Pons (tissue), 1 donor: ENCODE measurements around the gene GNAO1.
A peak's percentile ranks its signal among the peaks of the same experiment; 100 is the strongest.

Experiments used
- DNase-seq: peaks from one replicate; pipeline ENCODE4 v3.0.0-alpha.2; 2016; ENCODE audit warnings: low spot score

GNAO1 gene

DNA sequence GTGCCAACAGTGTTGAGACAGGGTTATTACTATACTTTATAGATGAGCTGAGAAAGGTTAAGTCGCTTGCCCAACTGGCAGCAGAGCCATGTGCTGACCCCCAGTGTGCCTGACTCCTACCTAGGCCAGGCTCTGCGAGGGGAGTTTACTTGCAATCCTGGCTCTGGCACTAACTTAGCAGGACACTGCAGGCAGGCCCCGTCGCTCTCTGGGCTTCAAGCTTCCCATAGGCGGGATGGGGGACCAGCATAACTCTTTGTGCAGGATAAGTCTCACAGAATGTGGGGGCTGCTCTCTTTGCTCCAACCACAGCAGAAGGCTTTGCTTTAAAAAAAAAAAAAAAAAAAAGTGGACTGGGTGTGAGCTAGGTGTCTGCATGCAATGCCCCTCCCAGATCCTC is 102.7 kb downstream of the GNAO1 start:
- no peak for DNase-seq

DNA sequence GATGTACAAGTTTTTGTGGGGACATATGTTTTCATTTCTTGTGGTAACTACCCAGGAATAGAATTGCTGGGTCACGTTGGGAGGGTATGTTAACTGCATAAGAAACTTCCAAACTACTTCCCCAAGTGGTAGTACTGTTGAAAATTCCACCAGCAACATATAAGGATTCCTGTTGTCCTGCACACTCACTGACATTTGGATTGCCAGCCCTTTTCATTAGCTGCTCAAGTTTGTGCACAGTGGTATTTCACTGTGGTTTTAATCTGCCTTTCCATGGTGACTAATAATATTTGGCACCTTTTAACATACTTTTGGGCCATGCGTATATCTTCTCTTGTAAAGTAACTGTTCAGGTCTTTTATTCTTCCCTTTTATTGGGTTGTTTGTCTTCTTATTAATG is 103.3 kb downstream of the GNAO1 start:
- no peak for DNase-seq

- no peak for DNase-seq
These were observed 103.9 kb downstream of the GNAO1 start for GRCh38 chr16:56295059-56295665.

- DNase-seq: peak; percentile 59
These were observed 104.6 kb downstream of the GNAO1 start for GRCh38 chr16:56295739-56296527.

DNA sequence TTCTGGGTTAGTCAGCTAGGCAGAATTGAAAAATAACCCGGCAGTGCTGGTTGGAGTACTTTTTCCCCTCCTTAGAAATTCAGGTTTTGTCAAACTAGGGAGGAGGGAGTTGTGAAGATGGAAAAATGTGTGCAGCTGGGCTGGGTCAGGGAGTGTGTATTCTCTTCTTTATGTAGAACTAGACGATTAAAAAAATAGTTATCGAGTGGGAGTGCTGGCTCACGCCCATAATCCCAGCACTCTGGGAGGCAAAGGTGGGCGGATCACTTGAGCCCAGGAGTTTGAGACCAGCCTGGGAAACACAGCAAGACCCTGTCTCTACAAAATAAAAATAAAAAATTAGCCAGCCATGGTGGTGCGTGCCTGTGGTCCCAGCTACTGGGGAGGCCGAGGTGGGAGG is 106.4 kb downstream of the GNAO1 start:
- no peak for DNase-seq

DNA sequence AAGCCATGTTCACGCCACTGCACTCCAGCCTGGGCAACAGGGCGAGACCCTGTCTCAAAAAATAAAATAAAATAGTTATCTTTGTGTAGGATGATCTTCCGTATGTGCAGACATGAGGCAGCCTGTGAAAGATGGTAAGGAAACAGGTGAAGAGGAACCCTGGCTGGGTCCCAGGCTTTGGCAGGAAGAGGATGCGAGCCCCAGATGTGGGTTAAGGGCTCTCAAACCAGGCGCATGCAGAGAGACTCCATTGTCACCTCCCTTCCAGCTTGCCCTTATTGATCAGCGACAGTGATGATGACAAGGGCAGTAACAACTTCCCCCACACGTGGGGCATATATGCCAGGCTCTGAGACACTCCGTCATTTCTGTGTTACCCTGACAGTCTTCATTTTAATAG is 106.8 kb downstream of the GNAO1 start:
- DNase-seq: no peak

DNA sequence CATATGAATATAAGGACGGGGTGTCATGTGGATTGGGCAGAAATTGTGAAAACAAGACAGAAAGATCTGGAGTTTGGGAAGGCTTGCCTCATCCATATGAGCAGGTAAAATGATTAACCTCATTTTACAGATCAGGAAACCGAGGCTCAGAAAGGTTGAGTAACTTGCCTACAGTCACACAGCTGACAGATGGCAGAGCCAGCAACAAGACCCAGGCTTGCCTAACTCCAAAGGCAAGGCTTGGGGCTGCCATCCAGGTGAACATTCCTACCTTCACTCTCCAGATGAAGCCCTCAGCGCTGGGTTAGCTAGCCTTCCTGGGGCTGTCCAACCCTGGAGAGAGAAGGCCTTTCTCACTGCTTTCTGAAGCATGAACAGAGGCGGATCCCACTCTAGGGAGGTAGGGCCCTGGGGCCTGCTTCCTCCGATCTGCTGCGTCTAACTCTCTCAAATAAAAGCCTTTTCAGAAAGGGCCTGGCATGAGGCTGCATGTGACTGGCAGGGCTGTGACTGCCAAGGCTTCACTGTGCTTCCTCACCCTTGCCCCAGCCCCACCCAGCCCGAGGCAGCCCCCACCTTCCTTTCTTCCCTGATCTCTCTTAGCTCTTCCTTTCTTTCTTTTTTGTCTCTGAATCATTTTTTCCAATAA is 107.8 kb downstream of the GNAO1 start:
- peak; percentile 96 for DNase-seq

DNA sequence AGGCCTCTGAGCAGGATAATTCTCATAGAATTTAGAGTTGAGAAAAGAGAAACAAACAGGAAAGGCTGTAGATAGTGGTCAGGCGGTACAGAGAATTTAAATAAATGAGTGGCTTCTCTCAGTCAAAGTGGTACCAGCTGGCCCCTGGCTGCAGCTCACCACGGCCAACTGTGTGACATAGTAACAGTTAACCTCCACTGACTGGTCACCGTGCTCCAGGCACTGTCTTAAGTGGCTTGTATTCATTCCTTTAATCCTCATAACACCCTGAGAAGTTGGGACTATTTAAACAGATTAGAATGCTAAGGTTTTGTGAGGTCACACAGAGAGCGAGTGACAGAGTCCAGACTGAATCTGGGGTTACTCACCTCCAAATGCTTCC is 108.9 kb downstream of the GNAO1 start:
- peak; percentile 69 for DNase-seq

DNA sequence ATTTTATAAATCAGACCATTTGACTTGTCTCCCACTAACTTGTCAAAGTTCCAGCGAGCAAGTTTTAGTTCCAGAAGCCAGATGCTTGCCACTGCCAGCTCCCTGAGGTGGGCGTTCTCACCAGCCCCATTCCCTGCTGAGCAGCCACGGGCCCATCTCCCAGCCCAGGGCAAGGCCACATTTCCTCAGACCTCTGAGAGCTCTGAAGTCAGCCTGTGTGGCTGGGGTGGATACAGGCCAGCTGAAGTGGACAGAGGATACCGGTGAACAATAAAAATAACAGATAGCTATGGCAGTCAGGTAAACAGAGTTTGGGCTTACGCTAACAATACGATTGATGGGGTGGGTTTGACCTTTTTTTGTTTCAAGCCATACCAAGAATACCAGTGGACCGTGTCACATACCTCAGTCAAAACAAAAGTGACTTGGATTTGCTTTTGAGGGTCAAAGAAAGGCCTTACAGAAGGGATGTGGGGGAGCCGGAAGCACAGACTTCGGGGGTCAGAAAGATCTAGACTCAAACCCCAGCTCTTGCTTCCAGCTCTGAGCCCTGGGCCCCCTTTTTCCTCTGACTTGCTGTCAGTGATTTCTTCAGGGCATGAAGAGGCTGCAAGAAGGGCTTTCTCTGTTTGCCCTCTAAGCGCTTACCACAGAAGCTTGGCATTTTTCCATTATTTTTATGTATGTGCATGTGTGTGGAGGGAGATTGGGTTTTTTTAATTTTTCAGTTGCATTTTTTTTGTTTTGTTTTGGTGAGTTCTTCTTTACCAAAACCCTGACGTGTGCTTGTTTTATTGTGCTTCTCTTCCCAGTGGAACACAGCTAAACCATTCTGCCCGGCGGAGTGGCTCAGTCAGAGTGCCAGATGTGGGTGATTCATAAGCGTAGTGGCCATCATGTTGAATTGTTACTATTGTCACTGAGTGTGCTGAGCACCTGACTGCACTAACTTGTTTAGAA is 109.9 kb downstream of the GNAO1 start:
- DNase-seq: peak; percentile 85

- DNase-seq: no peak
These were observed 111.2 kb downstream of the GNAO1 start for GRCh38 chr16:56302506-56302905.

DNA sequence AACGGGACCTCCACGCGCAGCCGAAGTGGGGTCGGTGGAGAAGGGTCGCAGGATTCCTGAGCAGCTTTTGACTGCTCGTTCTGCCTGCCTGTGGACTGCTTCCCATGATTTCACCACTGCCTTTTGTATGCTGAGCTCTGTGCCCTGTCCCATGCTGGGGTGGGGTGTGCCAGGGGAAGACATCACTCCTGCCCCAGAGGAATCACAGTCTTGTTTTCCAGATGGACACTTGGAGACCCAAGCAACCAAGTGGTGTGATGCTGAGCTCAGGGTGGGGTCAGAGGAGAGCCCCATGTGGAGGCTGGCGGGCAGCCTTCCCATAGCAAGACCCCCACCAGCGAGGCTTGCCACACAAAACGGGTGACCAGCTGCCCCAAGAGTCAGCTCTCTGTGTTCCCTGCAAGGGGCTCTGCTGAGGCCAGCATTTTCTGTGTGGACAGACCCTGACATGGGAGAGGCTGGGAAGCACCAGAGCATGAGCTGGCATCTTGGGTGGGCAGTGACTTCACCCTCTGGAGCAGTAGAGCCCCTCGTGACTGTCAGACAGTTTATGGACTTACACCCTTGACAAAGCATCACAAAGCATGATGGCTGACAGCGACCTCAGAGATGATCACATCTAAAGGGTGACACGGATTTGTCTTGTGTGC is 111.9 kb downstream of the GNAO1 start:
- DNase-seq: peak; percentile 67

DNA sequence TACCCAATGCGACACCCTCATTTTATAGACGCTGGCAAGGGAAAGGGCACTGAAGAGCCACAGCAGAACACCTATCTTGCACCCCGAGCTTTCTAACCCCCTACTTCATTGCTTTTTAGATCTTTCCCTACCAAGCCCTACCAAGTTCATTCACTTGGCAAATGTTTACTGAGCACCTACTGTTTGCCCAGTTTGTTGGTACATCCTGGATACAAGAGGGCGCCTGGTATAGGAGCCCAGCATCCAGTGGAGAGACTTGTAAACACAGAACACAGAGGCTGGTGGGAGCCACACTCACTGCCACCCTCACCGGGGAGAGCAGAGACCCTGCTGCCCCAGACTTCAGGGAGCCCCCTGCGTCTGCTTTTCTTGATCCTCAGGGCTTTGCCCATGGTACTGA is 112.6 kb downstream of the GNAO1 start:
- no peak for DNase-seq

DNA sequence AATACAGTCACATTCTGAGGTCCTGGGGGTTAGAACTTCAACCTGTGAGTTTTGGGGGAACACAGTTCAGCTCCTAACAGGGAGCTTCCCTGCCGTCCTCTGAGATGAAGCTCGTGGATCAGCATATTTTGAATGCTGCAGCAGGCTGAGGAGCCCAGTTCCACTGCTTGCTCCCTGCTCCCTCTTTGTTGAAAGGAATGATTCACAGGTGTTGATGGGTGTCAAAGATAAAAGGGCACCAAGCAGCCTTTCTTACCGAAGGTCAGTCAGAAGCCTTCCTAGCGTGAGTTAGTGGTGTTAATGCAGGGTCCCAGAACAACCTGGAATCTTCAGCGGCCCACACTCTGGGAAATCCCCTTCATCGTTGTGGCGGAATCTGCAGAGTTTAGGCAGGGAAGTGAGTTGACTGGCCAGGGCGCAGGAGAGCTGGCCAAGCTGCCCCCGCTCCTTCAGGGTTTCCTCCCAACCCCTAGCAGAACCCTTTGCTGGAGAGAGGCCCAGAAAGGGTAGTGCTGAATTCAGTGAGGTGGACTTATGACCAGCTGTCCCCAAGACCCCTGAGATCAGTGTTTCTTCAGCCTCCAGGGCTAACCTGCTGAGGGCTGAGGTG is 114.8 kb downstream of the GNAO1 start:
- no peak for DNase-seq

- no peak for DNase-seq
These were observed 115.6 kb downstream of the GNAO1 start for GRCh38 chr16:56306690-56307533.

DNA sequence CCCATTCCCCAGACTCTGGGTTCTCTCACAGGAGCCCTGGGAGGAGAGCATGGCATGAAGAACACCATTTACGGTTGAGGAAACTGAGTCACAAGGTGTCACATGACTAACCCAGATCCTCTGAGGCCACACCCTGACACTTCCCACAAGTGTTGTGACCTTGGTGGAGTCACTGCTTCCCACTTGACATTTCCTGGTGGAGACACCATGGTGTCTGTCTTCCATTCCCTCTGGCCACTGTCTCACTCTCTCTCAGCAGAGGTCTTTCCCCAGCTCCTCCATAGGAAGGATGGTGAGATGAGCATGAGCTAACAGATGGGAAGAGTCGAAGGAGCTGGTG is 116.2 kb downstream of the GNAO1 start:
- DNase-seq: no peak

- no peak for DNase-seq
These were observed 117.7 kb downstream of the GNAO1 start for GRCh38 chr16:56309008-56309407.

DNA sequence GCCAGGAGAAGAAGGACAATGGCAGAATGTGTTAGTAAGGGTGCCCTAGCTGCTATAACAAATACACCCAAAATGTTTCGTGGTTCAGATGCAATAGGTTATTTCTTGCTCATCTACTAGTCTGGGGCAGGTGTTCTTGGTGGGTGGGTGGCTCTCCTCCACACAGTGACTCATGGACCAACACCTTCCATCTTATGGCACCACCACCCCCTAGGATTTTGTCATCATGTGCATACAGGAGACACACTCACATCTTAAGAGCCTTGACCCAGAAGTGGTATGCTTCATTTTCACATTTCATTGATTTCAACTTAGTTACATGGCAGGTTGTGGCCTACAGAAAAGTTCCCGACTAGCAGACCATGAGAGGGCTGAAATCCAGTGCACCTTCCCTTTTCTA is 119.4 kb downstream of the GNAO1 start:
- no peak for DNase-seq

DNA sequence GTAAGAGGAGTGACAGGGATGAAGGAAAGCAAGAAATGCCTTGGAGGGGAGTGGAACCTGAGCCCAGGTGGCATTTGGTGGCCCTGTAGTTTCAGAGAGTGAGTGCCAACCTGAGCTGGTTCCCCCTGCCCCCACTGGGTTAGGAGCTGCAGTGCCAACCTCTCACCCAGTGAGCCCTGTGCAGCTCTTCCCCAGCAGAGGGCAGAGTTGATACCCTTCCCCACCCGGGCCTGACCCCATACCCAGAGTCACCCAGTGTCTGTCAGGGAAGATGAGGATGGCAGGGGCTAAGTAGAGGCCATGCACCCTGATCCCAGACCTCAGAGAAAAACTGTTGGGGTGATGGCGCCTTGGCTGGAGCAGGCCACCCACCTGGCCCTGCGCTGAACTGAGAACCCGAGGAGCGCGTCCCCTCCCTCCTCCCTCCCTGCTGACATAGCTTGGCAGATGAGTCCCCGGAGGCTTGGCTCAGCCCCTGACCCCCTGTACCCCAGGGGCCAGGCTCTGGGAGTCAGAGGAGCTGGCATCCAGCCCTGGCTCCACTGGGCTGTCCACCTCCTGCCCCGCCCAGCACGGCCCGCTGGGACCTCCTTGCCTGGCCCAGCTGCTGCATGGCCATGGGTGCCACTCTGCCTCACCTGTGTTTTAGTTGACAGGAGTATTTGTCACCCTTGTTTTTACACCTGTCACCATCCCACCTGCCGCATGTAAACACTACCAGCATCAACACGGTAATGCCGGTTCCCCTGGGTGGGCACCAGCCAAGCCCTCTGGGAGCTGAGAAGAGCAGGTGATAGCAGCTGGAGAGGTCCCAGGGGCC is 120.1 kb downstream of the GNAO1 start:
- DNase-seq: no peak

DNA sequence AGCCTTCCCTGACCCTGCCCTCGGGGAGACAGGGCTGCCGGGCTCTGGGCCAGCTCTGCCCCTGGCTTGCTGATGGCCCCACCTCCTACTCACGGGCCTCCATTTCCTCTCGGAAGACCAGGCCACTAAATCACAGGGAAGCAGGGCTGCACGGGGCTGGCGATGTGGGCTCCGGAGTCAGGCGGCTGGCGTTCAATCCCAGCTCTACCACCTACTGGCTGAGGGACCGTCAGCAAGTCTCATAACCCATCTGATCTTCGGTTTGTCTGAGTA is 120.7 kb downstream of the GNAO1 start:
- no peak for DNase-seq

GRCh38 chr16:56312556-56312955 is 121.3 kb downstream of the GNAO1 start:
- no peak for DNase-seq
